Measurements from ENCODE around the gene SRXN1.

SRXN1 gene

GRCh38 chr20:611047-611842 lies 41.8 kb downstream of the SRXN1 start:
- H4K20me1 ChIP-seq (ENCODE audit: insufficient read depth, low read length), result no peaks in the 10 kb centered on the region
- H3K36me3 ChIP-seq (ENCODE audit: insufficient read depth, low read length), result no peaks in the 10 kb centered on the region
- H3K4me2 ChIP-seq (ENCODE audit: low read length), result no peak overlapping the region
- no peak overlapping the region for H3K4me3 ChIP-seq (ENCODE audit: low read depth, low read length, poor library complexity, severe bottlenecking)
- H3K9me2 ChIP-seq (ENCODE audit: low read depth, low read length), result no peaks in the 10 kb centered on the region
- H3F3A ChIP-seq (ENCODE audit: insufficient read depth, low read length), result no peaks in the 10 kb centered on the region
- H3K9me3 ChIP-seq (ENCODE audit: low read length), result no peaks in the 10 kb centered on the region
- no peak for TF ChIP-seq EZH2 (IDR thresholded peaks at IDR 0.05; ENCODE audit: borderline replicate concordance, low read length)
- TF ChIP-seq, protein P1, sequence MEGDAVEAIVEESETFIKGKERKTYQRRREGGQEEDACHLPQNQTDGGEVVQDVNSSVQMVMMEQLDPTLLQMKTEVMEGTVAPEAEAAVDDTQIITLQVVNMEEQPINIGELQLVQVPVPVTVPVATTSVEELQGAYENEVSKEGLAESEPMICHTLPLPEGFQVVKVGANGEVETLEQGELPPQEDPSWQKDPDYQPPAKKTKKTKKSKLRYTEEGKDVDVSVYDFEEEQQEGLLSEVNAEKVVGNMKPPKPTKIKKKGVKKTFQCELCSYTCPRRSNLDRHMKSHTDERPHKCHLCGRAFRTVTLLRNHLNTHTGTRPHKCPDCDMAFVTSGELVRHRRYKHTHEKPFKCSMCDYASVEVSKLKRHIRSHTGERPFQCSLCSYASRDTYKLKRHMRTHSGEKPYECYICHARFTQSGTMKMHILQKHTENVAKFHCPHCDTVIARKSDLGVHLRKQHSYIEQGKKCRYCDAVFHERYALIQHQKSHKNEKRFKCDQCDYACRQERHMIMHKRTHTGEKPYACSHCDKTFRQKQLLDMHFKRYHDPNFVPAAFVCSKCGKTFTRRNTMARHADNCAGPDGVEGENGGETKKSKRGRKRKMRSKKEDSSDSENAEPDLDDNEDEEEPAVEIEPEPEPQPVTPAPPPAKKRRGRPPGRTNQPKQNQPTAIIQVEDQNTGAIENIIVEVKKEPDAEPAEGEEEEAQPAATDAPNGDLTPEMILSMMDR (IDR thresholded peaks at IDR 0.05; ENCODE audit: low read length), result no peak
- H3K79me2 ChIP-seq (ENCODE audit: insufficient read depth, low read length), result no peaks in the 10 kb centered on the region
- no peak overlapping the region for H3K9ac ChIP-seq (ENCODE audit: low read length)
- H2AFZ ChIP-seq (ENCODE audit: low read length), result no peak overlapping the region
- H3K27ac ChIP-seq (ENCODE audit: low read depth, low read length, poor library complexity, severe bottlenecking), result no peak overlapping the region
- H3K27me3 ChIP-seq (ENCODE audit: insufficient read depth, low read length), result peaks cover 4% of the 10 kb centered on the region; the same call in 1 of the 2 replicates
- no peaks in the 10 kb centered on the region for H3K4me1 ChIP-seq (ENCODE audit: insufficient read depth, low read length, severe bottlenecking)

DNA sequence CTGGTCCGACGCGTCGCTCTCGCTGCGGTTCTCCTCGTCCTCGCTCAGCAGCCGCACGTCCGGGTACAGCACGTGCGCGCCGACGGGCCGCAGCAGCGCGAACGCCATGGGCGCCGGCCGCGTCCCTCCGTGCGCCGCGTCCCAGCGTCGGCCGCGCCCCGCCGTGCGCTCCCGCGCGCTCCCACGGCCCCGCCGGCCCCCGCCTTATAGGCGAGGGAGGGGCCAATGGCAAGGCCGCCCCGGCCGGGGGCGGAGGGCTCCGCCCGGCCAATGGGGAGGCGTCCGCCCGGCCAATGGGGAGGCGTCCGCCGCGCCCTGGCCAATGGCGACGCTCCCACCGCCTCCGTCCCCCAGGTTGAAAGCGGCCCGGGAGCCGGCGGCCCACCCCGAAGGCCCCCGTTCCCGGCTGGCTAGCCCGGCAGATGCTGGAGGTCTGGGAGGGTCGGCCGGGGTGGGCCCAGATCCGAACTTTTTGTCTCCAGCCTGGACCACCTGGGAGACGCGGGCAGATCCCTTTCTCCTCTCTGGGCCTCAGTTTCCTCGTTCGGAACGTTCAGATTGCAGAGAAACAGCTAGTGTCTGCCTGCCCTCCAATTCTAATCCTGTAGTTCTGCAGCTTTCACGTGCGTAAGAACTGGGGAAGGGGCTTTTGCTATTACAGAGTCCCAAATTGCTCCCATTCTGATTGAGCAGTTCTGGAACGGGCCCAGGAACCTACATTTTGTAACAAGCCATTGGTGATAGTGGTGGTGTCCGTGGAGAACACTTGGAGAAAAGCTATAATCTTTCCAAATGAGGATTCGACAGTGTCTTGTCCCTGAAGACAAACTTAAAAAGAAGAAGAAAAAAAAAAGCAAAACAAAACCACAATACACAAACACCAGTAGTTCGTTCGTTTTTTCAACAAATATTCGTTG lies 42.6 kb downstream of the SRXN1 start, which contains the start of gene TCF15:
Gene TCF15, minus strand, starts transcription at position 180 of the 917 bp plus-strand sequence. Its CDS starts 72 bp downstream, at position 108.
- no peaks in the 10 kb centered on the region for H4K20me1 ChIP-seq (ENCODE audit: insufficient read depth, low read length)
- no peaks in the 10 kb centered on the region for H3K79me2 ChIP-seq (ENCODE audit: insufficient read depth, low read length)
- H3F3A ChIP-seq (ENCODE audit: insufficient read depth, low read length), result no peaks in the 10 kb centered on the region
- H3K27me3 ChIP-seq (ENCODE audit: insufficient read depth, low read length), result no peaks in the 10 kb centered on the region
- no peak within 1 kb of the TSS for H3K27ac ChIP-seq (ENCODE audit: low read depth, low read length, poor library complexity, severe bottlenecking)
- H3K9ac ChIP-seq (ENCODE audit: low read length), result no peak within 1 kb of the TSS
- H3K9me3 ChIP-seq (ENCODE audit: low read length), result no peaks in the 10 kb centered on the region
- H3K9me2 ChIP-seq (ENCODE audit: low read depth, low read length), result no peaks in the 10 kb centered on the region
- H3K4me1 ChIP-seq (ENCODE audit: insufficient read depth, low read length, severe bottlenecking), result no peaks in the 10 kb centered on the region
- no peak within 1 kb of the TSS for H2AFZ ChIP-seq (ENCODE audit: low read length)
- TF ChIP-seq, protein P1 (IDR thresholded peaks at IDR 0.05; ENCODE audit: low read length), result no peak
- TF ChIP-seq EZH2 (IDR thresholded peaks at IDR 0.05; ENCODE audit: borderline replicate concordance, low read length), result no peak
- no peak within 1 kb of the TSS for H3K4me3 ChIP-seq (ENCODE audit: low read depth, low read length, poor library complexity, severe bottlenecking)
- H3K4me2 ChIP-seq (ENCODE audit: low read length), result no peak within 1 kb of the TSS
- H3K36me3 ChIP-seq (ENCODE audit: insufficient read depth, low read length), result no peaks in the 10 kb centered on the region

GRCh38 chr20:609371-609964 lies 43.5 kb downstream of the SRXN1 start:
- Histone ChIP-seq H3K27me3 (ENCODE audit: insufficient read depth, low read length) (no peaks in the 10 kb centered on the region), H3K79me2 (ENCODE audit: insufficient read depth, low read length) (no peaks in the 10 kb centered on the region), H3K27ac (ENCODE audit: low read depth, low read length, poor library complexity, severe bottlenecking) (no peak overlapping the region), H3K9me3 (ENCODE audit: low read length) (no peaks in the 10 kb centered on the region), H3K4me3 (ENCODE audit: low read depth, low read length, poor library complexity, severe bottlenecking) (no peak overlapping the region), H4K20me1 (ENCODE audit: insufficient read depth, low read length) (no peaks in the 10 kb centered on the region), H3K9ac (ENCODE audit: low read length) (no peak overlapping the region), H3K36me3 (ENCODE audit: insufficient read depth, low read length) (no peaks in the 10 kb centered on the region), H3K4me2 (ENCODE audit: low read length) (no peak overlapping the region), H3K9me2 (ENCODE audit: low read depth, low read length) (no peaks in the 10 kb centered on the region), H2AFZ (ENCODE audit: low read length) (no peak overlapping the region), H3F3A (ENCODE audit: insufficient read depth, low read length) (no peaks in the 10 kb centered on the region), H3K4me1 (ENCODE audit: insufficient read depth, low read length, severe bottlenecking) (no peaks in the 10 kb centered on the region)
- TF ChIP-seq, protein P1 (IDR thresholded peaks at IDR 0.05; ENCODE audit: low read length), result no peak
- TF ChIP-seq EZH2 (IDR thresholded peaks at IDR 0.05; ENCODE audit: borderline replicate concordance, low read length), result no peak

Data from OCI-LY1 (cell line).